ENCODE results near the gene ERGIC1. TPM values are rescaled to one million over a fixed set of nuclear protein-coding genes. Genes with fewer than 3 reads are reported as not detected.

Gene ERGIC1, protein sequence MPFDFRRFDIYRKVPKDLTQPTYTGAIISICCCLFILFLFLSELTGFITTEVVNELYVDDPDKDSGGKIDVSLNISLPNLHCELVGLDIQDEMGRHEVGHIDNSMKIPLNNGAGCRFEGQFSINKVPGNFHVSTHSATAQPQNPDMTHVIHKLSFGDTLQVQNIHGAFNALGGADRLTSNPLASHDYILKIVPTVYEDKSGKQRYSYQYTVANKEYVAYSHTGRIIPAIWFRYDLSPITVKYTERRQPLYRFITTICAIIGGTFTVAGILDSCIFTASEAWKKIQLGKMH
- 74.7 and 95.6 TPM in 2 replicates for total RNA-seq

DNA sequence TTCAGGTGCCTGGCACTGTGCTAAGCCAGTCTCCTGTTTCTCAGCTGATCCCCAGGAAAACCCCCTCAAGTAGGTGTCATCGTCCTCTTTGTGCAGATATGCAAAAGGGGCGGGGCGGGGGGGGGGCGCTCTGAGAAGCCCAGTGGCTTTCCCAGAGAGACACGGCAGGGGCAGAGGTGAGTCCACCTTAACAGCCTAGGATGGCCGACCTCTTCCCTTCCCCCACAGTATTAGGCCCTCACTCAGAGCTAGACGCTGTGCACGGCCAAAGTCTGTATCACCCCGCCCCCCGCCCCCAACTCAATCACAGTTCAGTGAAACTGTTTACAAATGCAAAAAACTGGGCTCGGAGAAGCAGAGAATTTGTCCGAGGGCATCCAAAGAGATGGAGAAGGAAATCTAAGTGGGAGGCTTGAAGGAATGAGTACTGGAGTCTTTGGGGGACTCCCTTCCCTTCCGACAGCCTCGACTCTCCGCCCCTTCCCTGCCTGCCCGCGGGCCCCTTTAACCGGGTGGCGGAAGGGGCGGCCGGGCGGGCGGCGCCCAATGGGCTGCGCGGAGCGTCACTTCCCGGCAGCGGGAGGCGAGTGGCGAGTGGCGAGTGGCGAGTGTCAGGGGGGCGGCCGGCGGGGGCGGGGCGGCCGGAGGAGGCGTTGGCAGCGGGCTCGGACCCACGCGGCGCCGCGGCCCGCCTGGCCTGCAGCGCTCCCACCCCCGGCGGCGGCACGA, at the start of gene ERGIC1:
ERGIC1 (plus strand) TSS at position 566 of the 729 bp plus-strand sequence; CDS start at position 729, 163 bp downstream.

GRCh38 chr5:172983542-172984243, 149.6 kb downstream of the ERGIC1 start, which contains the start of gene ATP6V0E1:
TSS of gene ATP6V0E1 (plus strand) at chr5:172983771. CDS start at chr5:172983861, 90 bp downstream.

Other genes with a start within 250 kb of the ERGIC1 start
- gene NEURL1B, start 193.0 kb upstream of the ERGIC1 start, total RNA-seq: 0.15 and 0.32 TPM in 2 replicates
- gene DUSP1, start 63.1 kb upstream of the ERGIC1 start, total RNA-seq: 55.5 and 68.4 TPM in 2 replicates
- gene RPL26L1, start 125.2 kb downstream of the ERGIC1 start, total RNA-seq: 53.3 and 57.3 TPM in 2 replicates
- gene ATP6V0E1, start 149.5 kb downstream of the ERGIC1 start, total RNA-seq: 139 and 243 TPM in 2 replicates
- 3.9 and 12.2 TPM in 2 replicates for gene CREBRF, start 222.1 kb downstream of the ERGIC1 start, total RNA-seq